NCI-H345 treated with DMSO at 0.1 percent for 48 hours (cell line): ENCODE measurements around the gene CEL.
"Not testable (repeated sequence)": the region's sequence is repeated elsewhere in the genome, so short reads cannot be mapped to it uniquely, and the experiment has no call there.

Source experiments
- DNase-seq: peaks from one replicate; lab custom pipeline; 2025; ENCODE audit not compliant: unreplicated experiment; lab: John Stamatoyannopoulos, UW

CEL gene

GRCh38 chr9:133046900-133047295 is 14.9 kb upstream of the CEL start:
- no peak for DNase-seq

DNA sequence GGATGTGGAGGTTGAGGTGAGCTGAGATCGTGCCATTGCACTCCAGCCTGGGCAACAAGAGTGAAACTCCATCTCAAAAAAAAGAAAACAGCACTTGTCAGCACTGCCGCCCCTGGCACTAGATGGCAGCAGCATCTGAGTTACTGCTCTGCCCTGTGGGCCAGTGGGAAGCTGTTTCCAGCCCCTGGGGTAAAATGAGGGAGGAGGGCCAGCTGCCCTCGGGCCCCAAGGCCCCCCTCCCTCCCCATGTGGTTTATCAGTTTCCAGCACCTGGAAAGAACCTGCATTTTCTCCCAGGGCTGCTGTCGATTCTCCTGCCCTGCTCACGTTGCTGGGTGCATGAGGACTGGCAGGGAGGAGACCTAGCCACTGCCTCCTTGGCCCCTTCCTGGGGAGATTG is 13.2 kb upstream of the CEL start:
- DNase-seq = no peak

- no peak for DNase-seq
These were observed 12.7 kb upstream of the CEL start for GRCh38 chr9:133049043-133049442.

DNA sequence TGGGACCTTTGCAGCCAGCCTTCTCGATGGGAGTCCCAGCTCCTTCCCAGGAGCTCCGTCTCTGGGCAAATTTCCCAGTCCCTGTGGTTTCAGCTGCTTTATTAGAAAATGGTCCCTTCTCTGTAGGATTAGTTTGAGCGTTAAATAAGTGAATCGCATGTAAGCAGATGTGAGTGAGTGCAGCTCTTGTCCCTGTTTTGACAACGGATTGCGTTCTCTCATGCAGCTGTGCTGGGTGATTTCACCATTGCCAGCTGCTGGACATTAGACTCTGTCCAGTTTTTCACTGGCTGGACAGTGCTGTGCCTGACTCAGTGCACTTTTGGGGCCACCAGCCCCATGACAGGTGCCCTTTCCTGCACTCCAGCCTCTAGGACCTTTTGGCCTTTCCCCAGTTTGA is 11.6 kb upstream of the CEL start:
- no peak for DNase-seq

- no peak for DNase-seq
These were observed 11.0 kb upstream of the CEL start for GRCh38 chr9:133050781-133051180.

- DNase-seq = no peak
These were observed 10.4 kb upstream of the CEL start for GRCh38 chr9:133051281-133051900.

DNA sequence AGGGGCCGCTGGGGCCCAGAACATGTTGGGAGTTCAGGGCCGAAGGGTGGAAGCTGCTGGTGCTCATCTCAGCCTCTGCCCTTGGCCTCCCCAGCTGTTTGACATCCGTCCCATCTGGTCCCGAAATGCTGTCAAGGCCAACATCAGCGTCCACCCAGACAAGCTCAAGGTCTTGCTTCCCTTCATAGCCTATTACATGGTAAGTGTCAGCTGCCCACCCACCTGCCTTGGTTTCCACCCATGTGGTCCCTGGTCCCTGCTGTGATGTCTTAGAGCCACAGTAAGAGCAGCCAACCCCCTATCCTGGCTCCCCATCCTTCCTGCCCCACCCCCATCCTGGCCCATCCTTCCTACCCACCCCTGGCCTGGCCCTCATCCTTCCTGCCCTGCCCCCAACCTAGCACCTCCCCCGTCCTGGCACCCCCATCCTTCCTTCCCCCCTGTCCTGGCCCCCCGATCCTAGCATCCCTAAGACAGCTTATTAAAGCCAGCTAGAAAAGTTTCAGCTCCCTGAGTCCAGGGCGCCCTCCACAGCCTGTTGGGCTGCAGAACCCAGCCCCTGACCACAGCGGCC is 9.7 kb upstream of the CEL start:
- DNase-seq = no peak

- DNase-seq = no peak
These were observed 7.4 kb upstream of the CEL start for GRCh38 chr9:133054194-133054890.

- no peak for DNase-seq
These were observed 6.8 kb upstream of the CEL start for GRCh38 chr9:133054966-133055365.

DNA sequence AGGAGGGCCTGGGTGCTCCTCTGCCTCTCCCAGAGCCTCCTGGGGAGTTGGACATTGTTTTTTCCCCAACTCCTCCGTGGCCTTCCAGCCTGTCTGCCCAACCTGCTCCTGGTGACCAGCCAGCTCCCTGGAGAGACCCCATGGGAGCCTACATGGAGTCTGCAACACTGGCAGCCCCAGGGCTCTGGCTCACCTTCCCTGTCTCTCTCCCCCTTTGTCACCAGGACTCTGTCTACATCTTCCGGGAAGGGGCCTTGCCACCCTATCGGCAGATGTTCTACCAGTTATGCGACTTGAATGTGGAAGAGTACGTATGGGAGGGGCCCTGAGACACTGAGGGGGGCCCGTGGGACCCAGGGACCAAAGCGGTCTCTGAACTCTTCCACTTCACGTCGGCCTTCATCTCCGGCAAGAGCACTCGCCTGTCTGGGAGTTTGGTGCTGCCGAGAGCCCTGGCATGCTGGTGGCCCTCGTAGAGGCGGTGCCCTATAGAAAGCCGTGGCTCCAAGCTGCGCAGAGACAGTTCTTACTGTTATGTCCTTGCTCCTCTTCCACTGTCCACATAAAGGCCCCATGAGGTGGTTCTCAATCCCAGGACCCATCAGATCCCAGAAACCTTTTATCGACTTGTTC is 5.9 kb upstream of the CEL start:
- no peak for DNase-seq

DNA sequence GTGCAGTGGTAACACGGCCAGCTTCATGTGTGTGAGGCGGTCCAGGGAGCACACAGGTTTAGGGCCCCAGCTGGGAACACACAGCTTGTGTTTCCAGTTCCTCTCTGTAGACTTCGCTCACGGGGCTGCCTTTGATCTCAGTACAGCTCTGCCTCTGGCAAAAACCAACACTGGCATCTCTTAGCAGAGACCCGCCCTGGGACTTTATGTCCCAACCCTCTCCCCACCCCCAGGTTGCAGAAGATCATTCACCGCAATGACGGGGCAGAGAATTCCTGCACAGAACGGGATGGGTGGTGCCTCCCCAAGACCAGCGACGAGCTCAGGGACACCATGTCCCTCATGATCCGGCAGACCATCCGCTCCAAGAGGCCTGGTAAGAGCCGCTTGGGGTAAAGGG is 5.2 kb upstream of the CEL start:
- no peak for DNase-seq

GRCh38 chr9:133057006-133057405 is 4.8 kb upstream of the CEL start:
- no peak for DNase-seq

DNA sequence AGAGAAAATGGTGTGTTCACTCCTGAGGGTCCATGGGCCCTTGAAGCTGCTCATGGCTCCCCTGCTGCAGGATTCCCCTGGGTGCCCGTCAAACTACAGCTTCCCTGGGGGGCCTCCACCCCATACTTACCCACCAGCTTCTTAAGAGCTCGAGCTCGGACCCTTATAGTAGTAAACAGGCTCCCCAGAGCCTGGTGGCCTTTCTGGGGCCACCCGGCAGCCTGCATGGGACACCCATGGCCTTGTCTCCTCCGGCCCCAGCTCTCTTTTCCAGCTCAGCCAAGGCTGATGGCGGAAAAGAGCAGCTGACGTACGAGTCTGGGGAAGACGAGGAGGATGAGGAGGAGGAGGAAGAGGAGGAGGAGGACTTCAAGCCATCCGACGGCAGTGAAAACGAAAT is 4.2 kb upstream of the CEL start:
- DNase-seq = no peak

- DNase-seq = no peak
These were observed 3.7 kb upstream of the CEL start for GRCh38 chr9:133058071-133058470.

- no peak for DNase-seq
These were observed 3.0 kb upstream of the CEL start for GRCh38 chr9:133058550-133059320.

GRCh38 chr9:133059623-133060022 is 2.2 kb upstream of the CEL start:
- DNase-seq = no peak

DNA sequence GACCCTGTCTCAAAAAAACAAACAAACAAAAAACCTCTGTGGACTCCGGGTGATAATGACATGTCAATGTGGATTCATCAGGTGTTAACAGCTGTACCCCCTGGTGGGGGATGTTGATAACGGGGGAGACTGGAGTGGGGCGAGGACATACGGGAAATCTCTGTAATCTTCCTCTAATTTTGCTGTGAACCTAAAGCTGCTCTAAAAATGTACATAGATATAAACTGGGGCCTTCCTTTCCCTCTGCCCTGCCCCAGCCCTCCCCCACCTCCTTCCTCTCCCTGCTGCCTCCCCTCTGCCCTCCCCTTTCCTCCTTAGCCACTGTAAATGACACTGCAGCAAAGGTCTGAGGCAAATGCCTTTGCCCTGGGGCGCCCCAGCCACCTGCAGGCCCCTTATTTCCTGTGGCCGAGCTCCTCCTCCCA is 1.4 kb upstream of the CEL start:
- no peak for DNase-seq

- DNase-seq = peak; percentile 13
These were observed 590 bp upstream of the CEL start for GRCh38 chr9:133061019-133061763.

GRCh38 chr9:133062569-133062968 is 788 bp downstream of the CEL start:
- not testable (repeated sequence) for DNase-seq

DNA sequence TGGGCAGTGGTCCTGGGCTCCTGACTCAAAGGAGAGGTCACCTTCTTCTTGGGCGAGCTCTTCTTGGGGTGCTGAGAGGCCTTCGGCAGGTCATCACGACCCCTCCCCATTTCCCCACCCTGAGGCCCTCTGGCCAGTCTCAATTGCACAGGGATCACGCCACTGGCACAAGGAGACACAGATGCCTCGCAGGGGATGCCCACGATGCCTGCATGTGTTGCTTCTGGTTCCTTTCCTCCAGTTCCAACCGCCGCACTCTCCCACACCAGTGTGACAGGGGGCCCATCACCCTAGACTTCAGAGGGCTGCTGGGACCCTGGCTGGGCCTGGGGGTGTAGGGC is 1.3 kb downstream of the CEL start:
- DNase-seq = no peak
